ENCODE data around the gene TSPAN17. TPM values are rescaled to one million over a fixed set of nuclear protein-coding genes. Genes with fewer than 3 reads are reported as not detected.

TSPAN17 gene
- total and polyA plus RNA-seq, 9 of the 15 experiments (the other 6 are each of a cell fraction or from before 2014, with no cell fraction given): 0.73 to 58.3 (median 34.5) TPM

GRCh38 chr5:176611435-176611834, 35.8 kb upstream of the TSPAN17 start (continued):
- TF ChIP-seq, protein P1, sequence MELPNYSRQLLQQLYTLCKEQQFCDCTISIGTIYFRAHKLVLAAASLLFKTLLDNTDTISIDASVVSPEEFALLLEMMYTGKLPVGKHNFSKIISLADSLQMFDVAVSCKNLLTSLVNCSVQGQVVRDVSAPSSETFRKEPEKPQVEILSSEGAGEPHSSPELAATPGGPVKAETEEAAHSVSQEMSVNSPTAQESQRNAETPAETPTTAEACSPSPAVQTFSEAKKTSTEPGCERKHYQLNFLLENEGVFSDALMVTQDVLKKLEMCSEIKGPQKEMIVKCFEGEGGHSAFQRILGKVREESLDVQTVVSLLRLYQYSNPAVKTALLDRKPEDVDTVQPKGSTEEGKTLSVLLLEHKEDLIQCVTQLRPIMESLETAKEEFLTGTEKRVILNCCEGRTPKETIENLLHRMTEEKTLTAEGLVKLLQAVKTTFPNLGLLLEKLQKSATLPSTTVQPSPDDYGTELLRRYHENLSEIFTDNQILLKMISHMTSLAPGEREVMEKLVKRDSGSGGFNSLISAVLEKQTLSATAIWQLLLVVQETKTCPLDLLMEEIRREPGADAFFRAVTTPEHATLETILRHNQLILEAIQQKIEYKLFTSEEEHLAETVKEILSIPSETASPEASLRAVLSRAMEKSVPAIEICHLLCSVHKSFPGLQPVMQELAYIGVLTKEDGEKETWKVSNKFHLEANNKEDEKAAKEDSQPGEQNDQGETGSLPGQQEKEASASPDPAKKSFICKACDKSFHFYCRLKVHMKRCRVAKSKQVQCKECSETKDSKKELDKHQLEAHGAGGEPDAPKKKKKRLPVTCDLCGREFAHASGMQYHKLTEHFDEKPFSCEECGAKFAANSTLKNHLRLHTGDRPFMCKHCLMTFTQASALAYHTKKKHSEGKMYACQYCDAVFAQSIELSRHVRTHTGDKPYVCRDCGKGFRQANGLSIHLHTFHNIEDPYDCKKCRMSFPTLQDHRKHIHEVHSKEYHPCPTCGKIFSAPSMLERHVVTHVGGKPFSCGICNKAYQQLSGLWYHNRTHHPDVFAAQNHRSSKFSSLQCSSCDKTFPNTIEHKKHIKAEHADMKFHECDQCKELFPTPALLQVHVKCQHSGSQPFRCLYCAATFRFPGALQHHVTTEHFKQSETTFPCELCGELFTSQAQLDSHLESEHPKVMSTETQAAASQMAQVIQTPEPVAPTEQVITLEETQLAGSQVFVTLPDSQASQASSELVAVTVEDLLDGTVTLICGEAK (IDR thresholded peaks at IDR 0.05): peak; percentile 69; the same call in 1 of the 2 replicates
- TF ChIP-seq, protein P1 (CRISPR knock-in tag; IDR thresholded peaks at IDR 0.05): no peak
- TF ChIP-seq MTA1 (IDR thresholded peaks at IDR 0.05; ENCODE audit: borderline replicate concordance): no peak
- no peak for TF ChIP-seq TAF7 (tag; IDR thresholded peaks at IDR 0.05)
- no peak for TF ChIP-seq GABPB2 (CRISPR knock-in tag; conservative IDR thresholded peaks at IDR 0.05)
- TF ChIP-seq ZKSCAN8 (CRISPR knock-in tag; IDR thresholded peaks at IDR 0.05): no peak
- 0 out of 2 replicates have a peak, but pooled peaks have one; percentile 43 for TF ChIP-seq E2F4 (CRISPR knock-in tag; IDR thresholded peaks at IDR 0.05; ENCODE audit: low read depth)
- peak; percentile 85 for TF ChIP-seq NFE2 (IDR thresholded peaks at IDR 0.05; ENCODE audit: low read depth)
- TF ChIP-seq, protein P2, sequence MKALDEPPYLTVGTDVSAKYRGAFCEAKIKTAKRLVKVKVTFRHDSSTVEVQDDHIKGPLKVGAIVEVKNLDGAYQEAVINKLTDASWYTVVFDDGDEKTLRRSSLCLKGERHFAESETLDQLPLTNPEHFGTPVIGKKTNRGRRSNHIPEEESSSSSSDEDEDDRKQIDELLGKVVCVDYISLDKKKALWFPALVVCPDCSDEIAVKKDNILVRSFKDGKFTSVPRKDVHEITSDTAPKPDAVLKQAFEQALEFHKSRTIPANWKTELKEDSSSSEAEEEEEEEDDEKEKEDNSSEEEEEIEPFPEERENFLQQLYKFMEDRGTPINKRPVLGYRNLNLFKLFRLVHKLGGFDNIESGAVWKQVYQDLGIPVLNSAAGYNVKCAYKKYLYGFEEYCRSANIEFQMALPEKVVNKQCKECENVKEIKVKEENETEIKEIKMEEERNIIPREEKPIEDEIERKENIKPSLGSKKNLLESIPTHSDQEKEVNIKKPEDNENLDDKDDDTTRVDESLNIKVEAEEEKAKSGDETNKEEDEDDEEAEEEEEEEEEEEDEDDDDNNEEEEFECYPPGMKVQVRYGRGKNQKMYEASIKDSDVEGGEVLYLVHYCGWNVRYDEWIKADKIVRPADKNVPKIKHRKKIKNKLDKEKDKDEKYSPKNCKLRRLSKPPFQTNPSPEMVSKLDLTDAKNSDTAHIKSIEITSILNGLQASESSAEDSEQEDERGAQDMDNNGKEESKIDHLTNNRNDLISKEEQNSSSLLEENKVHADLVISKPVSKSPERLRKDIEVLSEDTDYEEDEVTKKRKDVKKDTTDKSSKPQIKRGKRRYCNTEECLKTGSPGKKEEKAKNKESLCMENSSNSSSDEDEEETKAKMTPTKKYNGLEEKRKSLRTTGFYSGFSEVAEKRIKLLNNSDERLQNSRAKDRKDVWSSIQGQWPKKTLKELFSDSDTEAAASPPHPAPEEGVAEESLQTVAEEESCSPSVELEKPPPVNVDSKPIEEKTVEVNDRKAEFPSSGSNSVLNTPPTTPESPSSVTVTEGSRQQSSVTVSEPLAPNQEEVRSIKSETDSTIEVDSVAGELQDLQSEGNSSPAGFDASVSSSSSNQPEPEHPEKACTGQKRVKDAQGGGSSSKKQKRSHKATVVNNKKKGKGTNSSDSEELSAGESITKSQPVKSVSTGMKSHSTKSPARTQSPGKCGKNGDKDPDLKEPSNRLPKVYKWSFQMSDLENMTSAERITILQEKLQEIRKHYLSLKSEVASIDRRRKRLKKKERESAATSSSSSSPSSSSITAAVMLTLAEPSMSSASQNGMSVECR (CRISPR knock-in tag; IDR thresholded peaks at IDR 0.05): peak; percentile 66; the same call in 1 of the 2 replicates
- 0 out of 2 replicates have a peak, but pooled peaks have one; percentile 13 for TF ChIP-seq TEAD4 (IDR thresholded peaks at IDR 0.05; ENCODE audit: low read length)
- no peak for TF ChIP-seq TEAD4 (CRISPR knock-in tag; IDR thresholded peaks at IDR 0.05; ENCODE audit: borderline replicate concordance)
- TF ChIP-seq SPI1 (IDR thresholded peaks at IDR 0.05; ENCODE audit: borderline replicate concordance, low read depth, low read length): 0 out of 2 replicates have a peak, but pooled peaks have one; percentile 12
- no peak for TF ChIP-seq TBL1XR1 (IDR thresholded peaks at IDR 0.05; ENCODE audit: low read length in 2 of 2)
- peak; percentile 76 for TF ChIP-seq GABPA (tag; conservative IDR thresholded peaks at IDR 0.05; ENCODE audit: low read depth)
- peak; percentile 86; the same call in 1 of the 2 replicates for TF ChIP-seq PRMT5 (CRISPR knock-in tag; IDR thresholded peaks at IDR 0.05)
